ENCODE data around the gene RND2. TPM values are rescaled to one million over a fixed set of nuclear protein-coding genes. Genes with fewer than 3 reads are reported as not detected.
"Not testable (repeated sequence)": the region's sequence is repeated elsewhere in the genome, so short reads cannot be mapped to it uniquely, and the experiment has no call there.

RND2 gene
- total and polyA plus RNA-seq, 3 donors from 2014 or later: 15.7 to 48.7 (median 33.1) TPM

DNA sequence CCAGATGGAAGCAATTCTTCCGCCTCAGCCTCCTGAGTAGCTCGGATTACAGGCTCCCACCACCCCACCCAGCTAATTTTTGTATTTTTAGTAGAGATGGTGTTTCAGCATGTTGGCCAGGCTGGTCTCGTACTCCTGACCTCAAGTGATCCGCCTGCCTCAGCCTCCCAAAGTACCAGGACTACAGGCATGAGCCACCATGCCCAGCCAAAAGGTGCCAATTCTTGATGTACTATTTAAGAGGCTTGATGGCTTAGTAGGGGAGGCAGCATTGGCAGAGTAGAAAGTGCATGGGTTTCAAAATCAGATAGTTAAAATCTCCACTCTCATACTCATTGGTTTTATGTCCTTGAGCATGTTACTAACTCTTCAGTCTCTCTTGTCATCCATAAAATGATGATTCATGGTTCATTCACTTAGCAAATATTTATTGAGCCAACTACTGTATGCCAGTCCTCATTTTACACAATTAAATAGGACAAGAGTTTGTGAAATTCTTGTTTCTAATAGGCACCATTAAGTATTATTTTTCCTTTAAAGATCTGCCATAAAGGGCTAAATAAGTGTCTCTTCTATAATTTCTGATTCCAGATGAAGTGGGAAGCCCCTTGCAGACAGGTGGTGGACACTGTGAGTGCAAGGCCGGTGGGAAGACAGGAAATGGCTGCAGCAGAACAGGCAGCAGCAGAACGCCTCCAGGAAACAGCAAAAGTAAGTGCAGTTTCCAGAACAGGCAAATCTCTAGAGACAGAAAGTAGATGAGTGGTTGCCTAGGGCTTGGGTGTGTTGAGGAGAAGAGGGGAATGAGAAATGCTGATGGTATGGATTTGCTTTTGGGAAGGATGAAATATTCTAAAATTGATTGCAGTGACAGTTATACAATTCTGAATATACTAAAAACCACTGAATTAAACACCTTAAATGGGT is 35.0 kb upstream of the RND2 start:
- Histone ChIP-seq H3K27me3 (no peaks in the 10 kb centered on the region), H3K36me3 (ENCODE audit: low read depth, missing control alignments) (no peaks in the 10 kb centered on the region), H3K27ac (no peak overlapping the region), H3K4me3 (no peak overlapping the region), H3K9me3 (no peaks in the 10 kb centered on the region), H3K4me1 (no peaks in the 10 kb centered on the region)
- DNase-seq: no peak
- intact Hi-C loops (cut with DNase I; ENCODE audit: low total_unique reads): no loop called here
- TF ChIP-seq, protein P1, sequence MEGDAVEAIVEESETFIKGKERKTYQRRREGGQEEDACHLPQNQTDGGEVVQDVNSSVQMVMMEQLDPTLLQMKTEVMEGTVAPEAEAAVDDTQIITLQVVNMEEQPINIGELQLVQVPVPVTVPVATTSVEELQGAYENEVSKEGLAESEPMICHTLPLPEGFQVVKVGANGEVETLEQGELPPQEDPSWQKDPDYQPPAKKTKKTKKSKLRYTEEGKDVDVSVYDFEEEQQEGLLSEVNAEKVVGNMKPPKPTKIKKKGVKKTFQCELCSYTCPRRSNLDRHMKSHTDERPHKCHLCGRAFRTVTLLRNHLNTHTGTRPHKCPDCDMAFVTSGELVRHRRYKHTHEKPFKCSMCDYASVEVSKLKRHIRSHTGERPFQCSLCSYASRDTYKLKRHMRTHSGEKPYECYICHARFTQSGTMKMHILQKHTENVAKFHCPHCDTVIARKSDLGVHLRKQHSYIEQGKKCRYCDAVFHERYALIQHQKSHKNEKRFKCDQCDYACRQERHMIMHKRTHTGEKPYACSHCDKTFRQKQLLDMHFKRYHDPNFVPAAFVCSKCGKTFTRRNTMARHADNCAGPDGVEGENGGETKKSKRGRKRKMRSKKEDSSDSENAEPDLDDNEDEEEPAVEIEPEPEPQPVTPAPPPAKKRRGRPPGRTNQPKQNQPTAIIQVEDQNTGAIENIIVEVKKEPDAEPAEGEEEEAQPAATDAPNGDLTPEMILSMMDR (IDR thresholded peaks at IDR 0.05): no peak
- TF ChIP-seq POLR2A (IDR thresholded peaks at IDR 0.05): no peak
- 87 to 94% methylated on average over 6 of the region's 6 CpGs for WGBS, 2 donors

DNA sequence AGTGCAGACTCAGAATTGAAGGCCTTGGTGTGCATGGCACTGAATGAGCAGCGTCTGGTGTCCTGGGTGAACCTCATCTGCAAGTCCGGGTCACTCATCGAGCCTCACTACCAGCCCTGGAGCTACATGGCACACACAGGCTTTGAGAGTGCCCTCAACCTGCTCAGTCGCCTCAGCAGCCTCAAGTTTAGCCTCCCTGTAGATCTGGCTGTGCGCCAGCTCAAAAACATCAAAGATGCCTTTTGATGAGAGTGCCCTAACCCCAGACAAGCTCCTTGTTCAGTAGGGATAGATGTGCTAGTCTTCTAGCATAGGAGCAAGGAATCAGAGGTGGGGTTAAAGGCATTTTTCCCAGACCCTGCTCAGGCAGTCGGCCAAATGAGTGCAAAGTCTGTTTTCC is 33.6 kb upstream of the RND2 start:
- intact Hi-C loops (cut with DNase I; ENCODE audit: low total_unique reads): no loop called here
- no peak for DNase-seq
- WGBS, 2 donors: 88 to 100% methylated on average over 5 to 6 of the region's 6 CpGs
- H3K27ac ChIP-seq: no peak overlapping the region
- H3K36me3 ChIP-seq (ENCODE audit: low read depth, missing control alignments): no peaks in the 10 kb centered on the region
- TF ChIP-seq, protein P1 (IDR thresholded peaks at IDR 0.05): no peak
- TF ChIP-seq POLR2A (IDR thresholded peaks at IDR 0.05): no peak
- H3K4me1 ChIP-seq: no peaks in the 10 kb centered on the region
- no peaks in the 10 kb centered on the region for H3K27me3 ChIP-seq
- H3K4me3 ChIP-seq: no peak overlapping the region
- no peaks in the 10 kb centered on the region for H3K9me3 ChIP-seq

DNA sequence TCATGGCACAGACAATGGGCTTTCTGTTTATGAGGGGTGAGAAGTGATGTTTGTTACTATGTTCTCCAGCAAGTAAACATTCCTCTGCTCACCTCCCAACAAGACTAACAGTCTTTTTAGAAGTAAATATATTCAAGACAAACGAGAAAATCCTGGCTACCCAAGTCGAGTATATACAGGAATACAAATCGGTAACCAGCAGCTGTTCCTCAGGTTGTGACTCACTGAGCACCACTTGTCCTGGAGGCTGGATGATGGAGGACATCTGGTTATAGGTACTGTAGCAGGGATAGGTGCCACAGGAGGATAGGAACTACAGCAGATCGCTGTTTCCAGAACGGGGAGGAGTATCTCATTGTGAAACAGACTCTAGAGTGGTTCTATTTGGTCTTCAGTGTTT is 32.2 kb upstream of the RND2 start:
- Histone ChIP-seq H3K36me3 (ENCODE audit: low read depth, missing control alignments) (no peaks in the 10 kb centered on the region), H3K27me3 (no peaks in the 10 kb centered on the region), H3K9me3 (no peaks in the 10 kb centered on the region), H3K4me1 (peaks cover 8% of the 10 kb centered on the region), H3K4me3 (no peak overlapping the region), H3K27ac (no peak overlapping the region)
- 78 to 80% methylated on average over 5 of the region's 5 CpGs for WGBS, 2 donors
- intact Hi-C loops (cut with DNase I; ENCODE audit: low total_unique reads): no loop called here
- no peak for DNase-seq
- TF ChIP-seq, protein P1 (IDR thresholded peaks at IDR 0.05): no peak
- no peak for TF ChIP-seq POLR2A (IDR thresholded peaks at IDR 0.05)

DNA sequence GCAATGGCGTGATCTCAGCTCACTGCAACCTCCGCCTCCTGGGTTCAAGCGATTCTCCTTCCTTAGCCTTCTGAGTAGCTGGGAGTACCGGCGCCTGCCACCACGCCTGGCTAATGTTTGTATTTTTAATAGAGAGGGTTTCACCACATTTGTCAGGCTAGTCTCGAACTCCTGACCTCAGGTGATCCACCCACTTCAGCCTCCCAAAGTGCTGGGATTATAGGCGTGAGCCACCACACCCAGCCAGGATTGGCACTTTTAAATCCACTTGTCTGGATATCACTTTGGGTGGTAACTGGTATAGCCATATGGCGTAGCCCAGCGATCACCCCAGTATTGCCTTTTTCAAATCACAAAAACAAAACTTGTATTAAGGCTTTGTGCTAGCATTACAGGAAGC is 31.1 kb upstream of the RND2 start:
- DNase-seq; H3K27ac ChIP-seq; intact Hi-C loops (cut with DNase I; ENCODE audit: low total_unique reads); H3K27me3 ChIP-seq; H3K36me3 ChIP-seq (ENCODE audit: low read depth, missing control alignments); H3K9me3 ChIP-seq; H3K4me1 ChIP-seq; H3K4me3 ChIP-seq: not testable (repeated sequence)
- WGBS, 2 donors: 85 to 87% methylated on average over 10 of the region's 10 CpGs

DNA sequence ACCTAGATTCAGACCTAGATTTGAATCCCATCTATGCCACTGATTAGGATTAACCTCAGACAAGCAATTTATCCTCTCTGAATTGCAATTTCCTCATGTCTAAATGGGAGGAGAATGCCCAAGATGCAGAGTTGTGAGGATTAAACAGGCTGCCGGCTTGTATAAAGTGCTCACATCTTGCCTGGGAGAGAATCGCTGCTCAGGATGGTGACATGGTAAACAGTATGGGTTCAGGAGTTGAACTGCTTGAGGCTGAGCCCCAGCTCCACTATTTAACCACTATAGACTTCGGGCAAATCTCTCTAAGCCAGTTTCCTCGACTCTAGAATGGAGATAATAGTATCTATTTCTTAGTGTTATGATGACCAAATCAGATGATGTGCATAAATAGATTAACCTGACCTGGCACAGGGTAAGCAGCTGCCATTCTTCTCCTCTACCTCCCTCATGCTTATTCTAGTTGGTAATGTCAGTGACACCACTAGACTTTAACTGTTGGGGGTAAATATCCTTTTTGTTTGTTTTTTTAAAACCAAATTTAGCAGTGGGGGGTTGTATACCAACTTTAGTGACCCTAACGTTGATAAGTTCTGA is 27.5 kb upstream of the RND2 start:
- intact Hi-C loops (cut with DNase I; ENCODE audit: low total_unique reads): no loop called here

More for the DNA sequence above, 27.5 kb upstream of the RND2 start:
- no peak for TF ChIP-seq POLR2A (IDR thresholded peaks at IDR 0.05)
- TF ChIP-seq, protein P1 (IDR thresholded peaks at IDR 0.05): no peak
- peak overlapping the region in 1 of 2 donors; percentile 65 for H3K27ac ChIP-seq
- peaks cover 13% of the 10 kb centered on the region for H3K4me1 ChIP-seq
- no peaks in the 10 kb centered on the region for H3K27me3 ChIP-seq
- H3K36me3 ChIP-seq (ENCODE audit: low read depth, missing control alignments): no peaks in the 10 kb centered on the region
- no peaks in the 10 kb centered on the region for H3K9me3 ChIP-seq
- WGBS, 2 donors: 16 to 18% methylated on average over 5 of the region's 5 CpGs
- H3K4me3 ChIP-seq: peak overlapping the region in 1 of 2 donors; percentile 63
- DNase-seq: no peak

Data from testis (tissue), 3 donors.